ENCODE measurements around the gene SORBS2.

The SORBS2 gene

GRCh38 chr4:185626798-185627197 lies 185.2 kb downstream of the SORBS2 start:
- 97% methylated on average over 9 of the region's 9 CpGs for WGBS
- Histone ChIP-seq H3K9ac (ENCODE audit: low read depth, low read length) (no peak overlapping the region), H3K9me3 (ENCODE audit: insufficient read depth, low read depth, low read length) (no peaks in the 10 kb centered on the region), H3K27ac (ENCODE audit: low read depth, low read length) (no peak overlapping the region), H3K27me3 (ENCODE audit: insufficient read depth, low read length) (no peaks in the 10 kb centered on the region), H3K4me1 (ENCODE audit: insufficient read depth, low read length) (no peaks in the 10 kb centered on the region), H3K4me3 (ENCODE audit: low read length) (no peak overlapping the region), H3K36me3 (ENCODE audit: insufficient read depth, low read length) (peaks cover 14% of the 10 kb centered on the region; the same call in 1 of the 2 replicates)

- H3K36me3 ChIP-seq (ENCODE audit: insufficient read depth, low read length), result peaks cover 14% of the 10 kb centered on the region; the same call in 1 of the 2 replicates
- no peak overlapping the region for H3K4me3 ChIP-seq (ENCODE audit: low read length)
- no peak overlapping the region for H3K9ac ChIP-seq (ENCODE audit: low read depth, low read length)
- no peak overlapping the region for H3K27ac ChIP-seq (ENCODE audit: low read depth, low read length)
- no peaks in the 10 kb centered on the region for H3K4me1 ChIP-seq (ENCODE audit: insufficient read depth, low read length)
- 92% methylated on average over 2 of the region's 2 CpGs for WGBS
- H3K27me3 ChIP-seq (ENCODE audit: insufficient read depth, low read length), result no peaks in the 10 kb centered on the region
- H3K9me3 ChIP-seq (ENCODE audit: insufficient read depth, low read depth, low read length), result no peaks in the 10 kb centered on the region
Measured at GRCh38 chr4:185625503-185625902, 186.5 kb downstream of the SORBS2 start.

- no peaks in the 10 kb centered on the region for H3K9me3 ChIP-seq (ENCODE audit: insufficient read depth, low read depth, low read length)
- 94% methylated on average over 10 of the region's 10 CpGs for WGBS
- H3K36me3 ChIP-seq (ENCODE audit: insufficient read depth, low read length), result peaks cover 14% of the 10 kb centered on the region; the same call in 1 of the 2 replicates
- H3K9ac ChIP-seq (ENCODE audit: low read depth, low read length), result no peak overlapping the region
- H3K4me3 ChIP-seq (ENCODE audit: low read length), result no peak overlapping the region
- no peaks in the 10 kb centered on the region for H3K4me1 ChIP-seq (ENCODE audit: insufficient read depth, low read length)
- H3K27ac ChIP-seq (ENCODE audit: low read depth, low read length), result no peak overlapping the region
- H3K27me3 ChIP-seq (ENCODE audit: insufficient read depth, low read length), result no peaks in the 10 kb centered on the region
Measured at GRCh38 chr4:185624259-185624589, 187.8 kb downstream of the SORBS2 start.

- 96% methylated on average over 46 of the region's 46 CpGs for WGBS
- no peak overlapping the region for H3K4me3 ChIP-seq (ENCODE audit: low read length)
- H3K27ac ChIP-seq (ENCODE audit: low read depth, low read length), result no peak overlapping the region
- no peak overlapping the region for H3K9ac ChIP-seq (ENCODE audit: low read depth, low read length)
- no peaks in the 10 kb centered on the region for H3K4me1 ChIP-seq (ENCODE audit: insufficient read depth, low read length)
- H3K36me3 ChIP-seq (ENCODE audit: insufficient read depth, low read length), result peaks cover 14% of the 10 kb centered on the region; the same call in 1 of the 2 replicates
- no peaks in the 10 kb centered on the region for H3K9me3 ChIP-seq (ENCODE audit: insufficient read depth, low read depth, low read length)
- no peaks in the 10 kb centered on the region for H3K27me3 ChIP-seq (ENCODE audit: insufficient read depth, low read length)
Measured at GRCh38 chr4:185623444-185624258, 188.3 kb downstream of the SORBS2 start.

- no peak overlapping the region for H3K4me3 ChIP-seq (ENCODE audit: low read length)
Measured at GRCh38 chr4:185608185-185608584, 203.8 kb downstream of the SORBS2 start.

GRCh38 chr4:185602397-185602796 lies 209.6 kb downstream of the SORBS2 start:
- no peaks in the 10 kb centered on the region for H3K36me3 ChIP-seq (ENCODE audit: insufficient read depth, low read length)
- no peaks in the 10 kb centered on the region for H3K4me1 ChIP-seq (ENCODE audit: insufficient read depth, low read length)
- 94% methylated on average over 2 of the region's 3 CpGs for WGBS
- no peaks in the 10 kb centered on the region for H3K9me3 ChIP-seq (ENCODE audit: insufficient read depth, low read depth, low read length)
- no peaks in the 10 kb centered on the region for H3K27me3 ChIP-seq (ENCODE audit: insufficient read depth, low read length)
- H3K4me3 ChIP-seq (ENCODE audit: low read length), result no peak overlapping the region
- H3K27ac ChIP-seq (ENCODE audit: low read depth, low read length), result no peak overlapping the region
- no peak overlapping the region for H3K9ac ChIP-seq (ENCODE audit: low read depth, low read length)

More at GRCh38 chr4:185608185-185608584, 203.8 kb downstream of the SORBS2 start:
- H3K27me3 ChIP-seq (ENCODE audit: insufficient read depth, low read length), result no peaks in the 10 kb centered on the region
- no peaks in the 10 kb centered on the region for H3K9me3 ChIP-seq (ENCODE audit: insufficient read depth, low read depth, low read length)
- H3K27ac ChIP-seq (ENCODE audit: low read depth, low read length), result no peak overlapping the region
- H3K36me3 ChIP-seq (ENCODE audit: insufficient read depth, low read length), result peaks cover 7% of the 10 kb centered on the region; the same call in 1 of the 2 replicates
- WGBS, result 90% methylated on average over 2 of the region's 4 CpGs
- H3K9ac ChIP-seq (ENCODE audit: low read depth, low read length), result no peak overlapping the region
- no peaks in the 10 kb centered on the region for H3K4me1 ChIP-seq (ENCODE audit: insufficient read depth, low read length)

- H3K4me1 ChIP-seq (ENCODE audit: insufficient read depth, low read length), result no peaks in the 10 kb centered on the region
- no peaks in the 10 kb centered on the region for H3K9me3 ChIP-seq (ENCODE audit: insufficient read depth, low read depth, low read length)
- WGBS, result 94% methylated on average over 9 of the region's 9 CpGs
- no peak overlapping the region for H3K9ac ChIP-seq (ENCODE audit: low read depth, low read length)
- no peaks in the 10 kb centered on the region for H3K36me3 ChIP-seq (ENCODE audit: insufficient read depth, low read length)
- no peak overlapping the region for H3K4me3 ChIP-seq (ENCODE audit: low read length)
- H3K27ac ChIP-seq (ENCODE audit: low read depth, low read length), result no peak overlapping the region
- no peaks in the 10 kb centered on the region for H3K27me3 ChIP-seq (ENCODE audit: insufficient read depth, low read length)
Measured at GRCh38 chr4:185600801-185601434, 211.1 kb downstream of the SORBS2 start.

GRCh38 chr4:185599553-185600243 lies 212.3 kb downstream of the SORBS2 start:
- WGBS, result 93% methylated on average over 12 of the region's 12 CpGs
- Histone ChIP-seq H3K9me3 (ENCODE audit: insufficient read depth, low read depth, low read length) (no peaks in the 10 kb centered on the region), H3K27ac (ENCODE audit: low read depth, low read length) (no peak overlapping the region), H3K27me3 (ENCODE audit: insufficient read depth, low read length) (no peaks in the 10 kb centered on the region), H3K4me3 (ENCODE audit: low read length) (no peak overlapping the region), H3K9ac (ENCODE audit: low read depth, low read length) (no peak overlapping the region), H3K36me3 (ENCODE audit: insufficient read depth, low read length) (no peaks in the 10 kb centered on the region), H3K4me1 (ENCODE audit: insufficient read depth, low read length) (no peaks in the 10 kb centered on the region)

- Histone ChIP-seq H3K27ac (ENCODE audit: low read depth, low read length) (no peak overlapping the region), H3K9me3 (ENCODE audit: insufficient read depth, low read depth, low read length) (no peaks in the 10 kb centered on the region), H3K9ac (ENCODE audit: low read depth, low read length) (no peak overlapping the region), H3K36me3 (ENCODE audit: insufficient read depth, low read length) (no peaks in the 10 kb centered on the region), H3K4me1 (ENCODE audit: insufficient read depth, low read length) (no peaks in the 10 kb centered on the region), H3K27me3 (ENCODE audit: insufficient read depth, low read length) (no peaks in the 10 kb centered on the region), H3K4me3 (ENCODE audit: low read length) (no peak overlapping the region)
- 91% methylated on average over 7 of the region's 7 CpGs for WGBS
Measured at GRCh38 chr4:185598846-185599552, 213.0 kb downstream of the SORBS2 start.

- no peaks in the 10 kb centered on the region for H3K36me3 ChIP-seq (ENCODE audit: insufficient read depth, low read length)
- no peak overlapping the region for H3K9ac ChIP-seq (ENCODE audit: low read depth, low read length)
- H3K27me3 ChIP-seq (ENCODE audit: insufficient read depth, low read length), result no peaks in the 10 kb centered on the region
- H3K4me3 ChIP-seq (ENCODE audit: low read length), result no peak overlapping the region
- H3K9me3 ChIP-seq (ENCODE audit: insufficient read depth, low read depth, low read length), result no peaks in the 10 kb centered on the region
- no peak overlapping the region for H3K27ac ChIP-seq (ENCODE audit: low read depth, low read length)
- WGBS, result 46% methylated on average over 9 of the region's 9 CpGs
- H3K4me1 ChIP-seq (ENCODE audit: insufficient read depth, low read length), result no peaks in the 10 kb centered on the region
Measured at GRCh38 chr4:185597532-185598188, 214.3 kb downstream of the SORBS2 start.

Data from HUES64 (cell line).